Smooth muscle cell (in vitro differentiated cells): Measurements from ENCODE around the gene PSRC1. TPM values are rescaled to one million over a fixed set of nuclear protein-coding genes. Genes with fewer than 3 reads are reported as not detected.

Experiments
- DNase-seq: peaks from one replicate; lab custom pipeline; 2025; ENCODE audit not compliant: unreplicated experiment; lab: John Stamatoyannopoulos, UW
- H2AFZ ChIP-seq: fragments of 200-600 bp; sonication (generic); 2 replicates; pipeline ENCODE4 v1.6.0; 2016; ENCODE audit warnings: antibody characterized with exemption, low read depth, mild to moderate bottlenecking
- H3F3A ChIP-seq: fragments of 200-600 bp; sonication (generic); 2 replicates; pipeline ENCODE4 v1.6.0; 2017; ENCODE audit warnings: antibody characterized with exemption, low read depth
- H3K27ac ChIP-seq: fragments of 200-600 bp; sonication (generic); 2 replicates; pipeline ENCODE4 v1.5.1; 2016; ENCODE audit warnings: low read depth, mild to moderate bottlenecking
- H3K27me3 ChIP-seq: fragments of 200-600 bp; sonication (generic); 2 replicates; pipeline ENCODE4 v1.6.1; 2016; ENCODE audit warnings: low read depth, mild to moderate bottlenecking
- H3K36me3 ChIP-seq: fragments of 200-600 bp; sonication (generic); 2 replicates; pipeline ENCODE4 v1.5.1; 2016; ENCODE audit warnings: low read depth
- H3K4me1 ChIP-seq: fragments of 200-600 bp; sonication (generic); 2 replicates; pipeline ENCODE4 v1.5.1; 2016; ENCODE audit warnings: low read depth
- H3K4me2 ChIP-seq: fragments of 200-600 bp; sonication (generic); 2 replicates; pipeline ENCODE4 v1.6.0; 2016; ENCODE audit warnings: mild to moderate bottlenecking
- H3K4me3 ChIP-seq: fragments of 200-600 bp; sonication (generic); 2 replicates; pipeline ENCODE4 v1.5.1; 2016; ENCODE audit warnings: mild to moderate bottlenecking
- H3K79me2 ChIP-seq: fragments of 200-600 bp; sonication (generic); 2 replicates; pipeline ENCODE4 v1.6.0; 2016; ENCODE audit warnings: low read depth, mild to moderate bottlenecking
- H3K9ac ChIP-seq: fragments of 200-600 bp; sonication (generic); 2 replicates; pipeline ENCODE4 v1.6.0; 2016; ENCODE audit warnings: low read depth
- H3K9me3 ChIP-seq: fragments of 200-600 bp; sonication (generic); replicated peaks from 2 replicates; pipeline ENCODE4 v1.5.1; 2016; ENCODE audit warnings: low read depth
- H4K20me1 ChIP-seq: fragments of 200-600 bp; sonication (generic); 2 replicates; pipeline ENCODE4 v1.6.0; 2016; ENCODE audit warnings: low read depth
- CTCF ChIP-seq: fragments of 200-600 bp; sonication (generic); IDR thresholded peaks from 2 replicates; pipeline ENCODE4 v1.5.1; 2017; ENCODE audit warnings: borderline replicate concordance, mild to moderate bottlenecking, antibody characterized with exemption; ENCODE audit not compliant: insufficient read depth, poor library complexity, severe bottlenecking
- WGBS: methylation state at CpG from one replicate; pipeline ENCODE4 v1.1.7; 2016; ENCODE audit warnings: low lambda C conversion rate; 5-methylcytosine and 5-hydroxymethylcytosine counted together
- polyA plus RNA-seq: library from polyadenylated mRNA; unstranded; fragments of >200 nt; fragmentation: Nextera tagmentation; extraction: Ambion mirVana; gene quantifications from 2 replicates; pipeline ENCODE4 v1.2.1, GENCODE V29; 2016
- total RNA-seq: library from RNA; depleted of rRNA; stranded (reverse); fragments of >200 nt; gene quantifications from 2 replicates; pipeline ENCODE4 v1.2.3, GENCODE V29; 2014

Gene PSRC1
- total and polyA plus RNA-seq, 2 experiments from 2014 or later, result 5.5 to 10.8 TPM

DNA sequence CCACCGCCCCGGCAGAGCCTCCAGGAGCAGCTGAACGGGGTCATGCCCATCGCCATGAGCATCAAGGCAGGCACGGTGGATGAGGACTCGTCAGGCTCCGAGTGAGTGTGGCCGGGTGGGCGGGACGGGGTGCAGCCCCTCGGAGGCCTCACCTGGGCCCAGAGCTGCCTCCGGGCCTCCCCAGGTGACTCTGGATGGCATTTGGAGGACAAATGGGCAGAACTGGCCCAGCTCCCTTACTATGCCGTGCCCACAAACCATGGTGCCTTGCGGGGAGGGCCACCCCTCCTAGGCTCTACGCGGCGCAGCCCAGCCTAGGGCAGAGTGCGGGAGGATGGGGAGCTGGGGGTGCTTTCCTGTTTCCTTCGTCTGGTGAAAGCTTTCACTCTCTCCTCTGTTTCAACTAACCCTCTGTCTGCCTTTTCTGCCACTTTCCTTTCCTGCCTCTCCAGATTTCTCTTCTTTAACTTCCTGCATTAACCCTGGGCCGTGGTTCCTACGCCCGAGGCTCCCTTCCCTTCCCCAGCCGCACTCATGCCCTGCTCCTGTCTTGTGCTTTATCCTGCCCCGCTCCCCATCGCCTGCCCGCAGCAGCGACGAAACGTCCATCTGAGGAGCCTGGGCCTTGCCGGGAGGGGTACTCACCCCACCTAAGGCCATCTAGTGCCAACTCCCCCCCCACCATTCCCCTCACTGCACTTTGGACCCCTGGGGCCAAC, 9.2 kb downstream of the PSRC1 start:
- peaks cover 11% of the 10 kb centered on the region for H3F3A ChIP-seq
- H2AFZ ChIP-seq, result no peak overlapping the region
- H3K4me3 ChIP-seq, result no peak overlapping the region
- H3K27me3 ChIP-seq, result no peaks in the 10 kb centered on the region
- H4K20me1 ChIP-seq, result no peaks in the 10 kb centered on the region
- H3K27ac ChIP-seq, result peak overlapping the region; percentile 81
- WGBS, result 78% methylated on average over 30 of the region's 30 CpGs
- H3K36me3 ChIP-seq, result no peaks in the 10 kb centered on the region
- DNase-seq, result no peak
- no peak overlapping the region for H3K9ac ChIP-seq
- H3K9me3 ChIP-seq, result no peaks in the 10 kb centered on the region
- H3K4me1 ChIP-seq, result peaks cover 9% of the 10 kb centered on the region
- H3K4me2 ChIP-seq, result no peak overlapping the region
- no peak for TF ChIP-seq CTCF
- no peaks in the 10 kb centered on the region for H3K79me2 ChIP-seq

GRCh38 chr1:109272831-109273547, 10.0 kb downstream of the PSRC1 start:
- DNase-seq, result no peak
- Histone ChIP-seq H3K9ac (no peak overlapping the region), H4K20me1 (no peaks in the 10 kb centered on the region), H3K79me2 (no peaks in the 10 kb centered on the region), H3K4me2 (no peak overlapping the region), H3K27me3 (no peaks in the 10 kb centered on the region), H3K27ac (no peak overlapping the region), H3K4me3 (no peak overlapping the region), H3F3A (peaks cover 11% of the 10 kb centered on the region), H3K9me3 (no peaks in the 10 kb centered on the region), H3K4me1 (peaks cover 9% of the 10 kb centered on the region), H3K36me3 (no peaks in the 10 kb centered on the region), H2AFZ (no peak overlapping the region)
- WGBS, result 87% methylated on average over 13 of the region's 16 CpGs
- TF ChIP-seq CTCF, result no peak

DNA sequence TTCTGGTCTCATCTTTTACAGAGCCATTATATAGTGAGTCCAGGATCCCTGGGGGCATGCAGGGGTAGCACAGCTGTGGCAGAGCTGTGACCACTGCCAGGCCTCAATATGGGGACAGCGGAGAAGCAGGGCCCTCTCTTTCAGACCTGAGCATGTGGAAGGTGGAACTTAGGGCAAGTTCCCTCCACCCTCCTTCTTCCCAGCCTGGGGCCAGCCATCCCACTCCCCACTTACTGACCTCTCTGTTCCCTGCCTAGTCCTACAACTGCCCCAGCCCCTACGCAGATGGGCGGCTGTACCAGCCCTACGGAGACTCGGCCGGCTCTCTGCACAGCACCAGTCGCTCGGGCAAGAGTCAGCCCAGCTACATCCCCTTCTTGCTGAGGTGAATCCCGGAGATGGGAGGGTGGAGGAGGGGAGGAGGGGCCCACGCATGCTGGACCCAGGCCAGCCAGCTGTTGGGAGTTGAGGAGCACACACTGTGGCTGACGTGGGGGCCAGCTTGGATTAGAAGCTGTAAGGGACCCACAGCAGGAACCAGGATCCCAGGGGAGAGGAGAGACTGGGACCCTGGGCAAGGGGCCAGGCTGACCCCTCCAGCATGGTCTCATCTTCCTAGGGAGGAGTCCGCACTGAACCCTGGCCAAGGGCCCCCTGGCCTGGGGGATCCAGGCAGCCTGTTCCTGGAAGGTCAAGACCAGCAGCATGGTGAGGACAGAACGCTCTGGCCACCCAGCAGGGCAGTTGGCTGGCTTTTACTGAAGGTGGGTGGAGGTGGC, 10.7 kb downstream of the PSRC1 start:
- Histone ChIP-seq H3K9me3 (no peaks in the 10 kb centered on the region), H3K4me2 (no peak overlapping the region), H3K4me1 (peaks cover 9% of the 10 kb centered on the region), H3K27me3 (no peaks in the 10 kb centered on the region), H2AFZ (no peak overlapping the region), H3K9ac (no peak overlapping the region), H3F3A (peaks cover 11% of the 10 kb centered on the region), H3K4me3 (no peak overlapping the region), H3K36me3 (no peaks in the 10 kb centered on the region), H3K27ac (no peak overlapping the region), H4K20me1 (no peaks in the 10 kb centered on the region), H3K79me2 (no peaks in the 10 kb centered on the region)
- no peak for TF ChIP-seq CTCF
- no peak for DNase-seq
- 89% methylated on average over 13 of the region's 13 CpGs for WGBS
